ENCODE data around the gene NFIX.

The NFIX gene

DNA sequence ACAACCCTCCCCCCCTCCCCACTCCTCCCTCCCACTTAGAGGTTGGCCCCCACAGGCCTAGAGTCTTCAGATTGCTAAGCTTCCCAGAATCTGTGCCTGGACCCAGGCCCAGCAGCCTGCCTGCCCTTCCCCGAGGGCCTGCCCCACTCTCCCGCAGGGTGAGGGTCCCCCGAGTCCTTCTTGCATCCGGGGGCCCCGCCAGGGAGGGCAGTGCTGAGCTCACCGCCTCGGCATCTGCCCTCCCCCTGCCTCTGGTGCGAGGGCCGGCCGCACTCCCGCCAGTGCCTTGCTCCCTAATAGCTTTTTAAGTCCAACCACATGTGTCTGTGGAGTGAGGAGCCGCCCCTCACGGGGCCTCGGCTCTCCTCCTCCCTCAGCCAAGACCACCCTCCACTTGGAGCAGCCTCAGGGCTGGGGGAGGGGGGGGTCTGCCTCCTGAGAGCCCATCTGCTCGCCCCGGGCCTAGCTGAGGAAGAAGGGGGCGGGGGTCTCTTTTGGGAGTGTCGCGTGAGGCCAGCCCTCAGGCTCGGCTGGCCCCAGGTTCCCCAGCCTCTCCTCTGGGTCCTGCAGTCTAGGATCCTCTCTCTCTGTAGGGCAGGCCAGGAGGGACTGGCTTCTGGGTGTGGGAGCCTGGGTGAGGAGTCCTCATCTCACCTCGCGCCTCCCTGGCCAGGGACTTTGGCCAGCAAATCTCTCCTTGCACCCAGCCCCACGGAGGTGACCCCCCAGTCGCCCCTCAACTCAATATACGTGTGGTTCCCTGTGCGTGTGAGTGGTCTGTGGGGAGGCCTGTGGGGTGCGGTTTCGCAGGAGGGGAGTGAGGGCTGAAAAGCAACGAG is 60.2 kb downstream of the NFIX start:
- ATAC-seq (no peak), DNase-seq (no peak)
- Mint-ChIP-seq H3K27ac (peak overlapping the region in 1 of 2 donors; percentile 19), H3K4me3 (no peak overlapping the region), H3K4me1 (peaks cover 14% of the 10 kb centered on the region), H3K27me3 (peaks cover 33% of the 10 kb centered on the region), H3K9me3 (no peaks in the 10 kb centered on the region)

DNA sequence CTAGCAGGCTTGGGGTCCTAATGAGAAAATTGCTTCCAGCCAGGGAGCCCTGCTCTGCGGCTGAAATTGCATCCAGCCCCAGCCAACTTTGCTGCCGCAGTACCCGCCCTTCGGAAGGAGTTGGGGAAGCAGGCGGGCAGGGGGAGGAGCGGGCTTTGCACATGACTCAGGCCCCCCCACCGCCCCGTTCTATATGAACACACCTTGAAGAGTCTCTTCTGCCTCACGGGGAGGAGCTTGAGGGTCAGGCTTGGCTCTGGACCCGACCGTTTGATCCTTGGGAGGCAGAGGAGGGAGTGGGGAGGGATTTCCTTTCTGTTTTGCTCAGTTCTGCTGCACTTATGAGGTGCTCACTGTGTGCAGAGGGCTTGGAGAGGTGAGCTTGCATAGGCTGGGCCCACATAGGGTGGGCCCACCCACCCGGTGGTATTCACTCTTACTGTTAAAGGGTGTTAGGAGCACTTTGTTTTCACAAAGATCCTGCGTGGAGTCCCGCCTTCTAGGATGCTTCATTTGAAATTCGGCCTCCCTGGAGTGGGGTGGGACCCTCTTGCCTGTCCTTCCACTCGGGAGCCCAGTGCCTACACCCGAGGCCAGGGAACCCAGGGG is 60.9 kb downstream of the NFIX start:
- Mint-ChIP-seq H3K27ac (no peak overlapping the region), H3K4me1 (peaks cover 18% of the 10 kb centered on the region), H3K4me3 (no peak overlapping the region), H3K9me3 (no peaks in the 10 kb centered on the region), H3K27me3 (peaks cover 33% of the 10 kb centered on the region)
- DNase-seq (no peak), ATAC-seq (no peak)

DNA sequence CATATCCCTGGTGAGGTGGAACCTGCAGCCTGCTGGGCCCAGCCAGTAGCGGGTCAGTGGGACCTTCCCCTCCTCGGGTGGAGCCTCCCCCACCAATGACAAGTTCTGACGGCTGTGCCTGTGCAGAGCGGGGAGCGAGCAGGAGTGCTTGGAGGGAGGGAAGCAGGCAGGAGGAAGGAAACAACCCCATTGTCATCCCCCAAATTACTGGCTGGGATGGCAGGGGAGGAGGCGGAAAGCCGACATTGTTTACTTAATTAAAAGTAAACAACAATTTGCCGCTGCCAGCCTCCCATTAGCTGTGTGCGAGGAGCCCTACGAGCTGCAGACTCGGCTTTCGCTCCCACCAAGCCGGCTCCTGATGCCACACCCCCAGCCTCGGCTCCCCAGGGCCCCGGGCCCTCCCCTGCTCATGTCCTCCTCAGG is 61.9 kb downstream of the NFIX start:
- no peaks in the 10 kb centered on the region for H3K9me3 Mint-ChIP-seq
- peaks cover 29% of the 10 kb centered on the region for H3K27me3 Mint-ChIP-seq
- no peak overlapping the region for H3K4me3 Mint-ChIP-seq
- H3K4me1 Mint-ChIP-seq: peaks cover 12% of the 10 kb centered on the region
- ATAC-seq (no peak), DNase-seq (no peak)
- no peak overlapping the region for H3K27ac Mint-ChIP-seq

DNA sequence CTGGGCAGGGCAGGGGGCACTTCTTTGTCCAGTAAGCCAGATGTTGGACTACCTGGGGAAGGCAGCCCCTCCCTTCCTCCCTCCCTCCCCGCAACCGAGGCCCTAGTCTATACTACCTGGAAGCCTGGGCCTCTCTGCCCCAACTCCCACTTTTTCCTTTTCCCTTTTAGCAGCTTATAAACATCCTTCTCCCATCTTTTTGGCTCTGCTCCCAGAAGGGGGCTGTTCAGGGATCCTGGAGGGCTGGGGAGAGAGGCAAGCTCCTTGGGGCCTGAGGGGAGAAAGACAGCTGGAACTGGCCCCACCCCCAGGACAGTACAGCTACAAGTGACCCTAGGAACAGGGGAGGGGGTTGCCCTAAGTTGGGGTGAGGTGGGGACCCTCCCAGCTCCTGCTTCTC is 62.5 kb downstream of the NFIX start:
- Mint-ChIP-seq H3K27ac (no peak overlapping the region), H3K27me3 (peaks cover 34% of the 10 kb centered on the region), H3K4me1 (peaks cover 11% of the 10 kb centered on the region), H3K4me3 (no peak overlapping the region), H3K9me3 (no peaks in the 10 kb centered on the region)
- ATAC-seq (no peak), DNase-seq (no peak)

DNA sequence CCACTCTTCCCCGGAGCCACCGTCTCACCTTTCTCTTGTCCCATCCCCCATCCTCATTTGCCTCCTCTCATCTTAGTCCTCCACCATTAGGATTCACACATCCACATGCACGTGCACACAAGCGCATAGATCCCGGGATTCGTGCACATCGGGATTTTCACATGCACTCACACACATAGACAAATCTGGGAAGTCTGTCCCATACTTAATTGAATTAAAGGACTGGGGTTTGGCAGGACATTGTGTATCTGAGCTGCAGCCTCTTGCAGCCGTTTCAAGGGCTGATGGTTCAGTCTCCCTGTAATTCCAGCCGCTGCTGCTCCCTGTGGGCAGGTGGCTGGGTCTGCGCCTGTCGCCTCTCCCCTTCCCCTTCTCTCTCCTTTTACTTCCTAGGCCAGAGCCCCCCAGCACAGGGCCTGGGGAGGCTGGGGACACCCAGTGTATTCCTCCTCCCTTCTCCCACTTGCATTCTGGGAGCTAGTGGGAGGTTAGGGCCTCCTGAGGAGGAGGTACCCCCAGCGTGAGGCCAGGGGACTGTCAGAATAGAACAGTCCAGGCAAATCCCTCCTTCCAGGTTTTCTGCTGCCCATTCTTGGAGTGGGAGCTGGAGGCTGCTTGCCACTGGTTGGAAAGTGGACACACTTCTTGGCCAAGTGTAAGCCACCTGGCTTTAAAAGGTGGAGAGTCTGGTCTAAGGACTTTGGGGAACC is 63.8 kb downstream of the NFIX start:
- no peaks in the 10 kb centered on the region for H3K9me3 Mint-ChIP-seq
- peaks cover 11% of the 10 kb centered on the region for H3K4me1 Mint-ChIP-seq
- peaks cover 45% of the 10 kb centered on the region for H3K27me3 Mint-ChIP-seq
- H3K27ac Mint-ChIP-seq: no peak overlapping the region
- H3K4me3 Mint-ChIP-seq: no peak overlapping the region
- ATAC-seq: no peak
- no peak for DNase-seq

DNA sequence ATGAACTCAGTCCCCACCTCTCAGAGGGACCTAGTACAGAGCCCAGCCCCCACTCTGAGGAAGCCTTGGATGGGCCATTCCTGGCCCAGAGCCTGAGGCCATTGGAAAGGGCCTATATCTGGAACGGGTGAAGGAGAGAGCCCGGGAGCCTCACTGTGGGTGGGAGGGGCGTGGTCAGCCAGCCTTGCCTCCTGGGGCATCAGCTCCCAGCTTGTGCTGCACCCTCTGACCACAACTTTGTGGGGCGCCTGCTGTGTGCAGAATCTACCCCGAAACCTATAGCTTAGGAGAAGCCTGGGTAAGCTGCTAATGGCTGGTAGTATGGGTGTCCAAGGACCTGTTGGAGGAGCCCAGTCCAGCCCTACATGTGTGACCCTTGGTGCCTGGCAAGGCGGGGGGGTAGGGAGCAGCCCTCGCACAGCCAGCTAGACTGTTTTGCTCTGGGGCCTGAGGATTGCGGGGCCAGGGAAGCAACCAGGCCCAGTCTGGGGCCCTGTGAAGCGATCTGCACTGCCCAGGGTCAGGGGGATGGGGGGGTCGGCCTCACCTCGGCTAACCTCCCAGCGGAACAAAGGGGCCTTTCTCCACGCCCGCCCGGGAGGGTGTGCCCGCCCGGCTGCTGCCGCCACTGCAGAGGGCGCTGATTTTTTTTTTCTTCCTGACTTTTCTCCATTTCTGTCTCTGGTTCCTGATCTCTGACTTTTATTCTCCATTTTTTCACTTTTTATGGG is 65.1 kb downstream of the NFIX start:
- Mint-ChIP-seq H3K27ac (no peak overlapping the region), H3K9me3 (no peaks in the 10 kb centered on the region), H3K4me3 (peak overlapping the region; percentile 84), H3K27me3 (peaks cover 45% of the 10 kb centered on the region), H3K4me1 (peaks cover 11% of the 10 kb centered on the region)
- ATAC-seq: no peak
- DNase-seq: no peak

DNA sequence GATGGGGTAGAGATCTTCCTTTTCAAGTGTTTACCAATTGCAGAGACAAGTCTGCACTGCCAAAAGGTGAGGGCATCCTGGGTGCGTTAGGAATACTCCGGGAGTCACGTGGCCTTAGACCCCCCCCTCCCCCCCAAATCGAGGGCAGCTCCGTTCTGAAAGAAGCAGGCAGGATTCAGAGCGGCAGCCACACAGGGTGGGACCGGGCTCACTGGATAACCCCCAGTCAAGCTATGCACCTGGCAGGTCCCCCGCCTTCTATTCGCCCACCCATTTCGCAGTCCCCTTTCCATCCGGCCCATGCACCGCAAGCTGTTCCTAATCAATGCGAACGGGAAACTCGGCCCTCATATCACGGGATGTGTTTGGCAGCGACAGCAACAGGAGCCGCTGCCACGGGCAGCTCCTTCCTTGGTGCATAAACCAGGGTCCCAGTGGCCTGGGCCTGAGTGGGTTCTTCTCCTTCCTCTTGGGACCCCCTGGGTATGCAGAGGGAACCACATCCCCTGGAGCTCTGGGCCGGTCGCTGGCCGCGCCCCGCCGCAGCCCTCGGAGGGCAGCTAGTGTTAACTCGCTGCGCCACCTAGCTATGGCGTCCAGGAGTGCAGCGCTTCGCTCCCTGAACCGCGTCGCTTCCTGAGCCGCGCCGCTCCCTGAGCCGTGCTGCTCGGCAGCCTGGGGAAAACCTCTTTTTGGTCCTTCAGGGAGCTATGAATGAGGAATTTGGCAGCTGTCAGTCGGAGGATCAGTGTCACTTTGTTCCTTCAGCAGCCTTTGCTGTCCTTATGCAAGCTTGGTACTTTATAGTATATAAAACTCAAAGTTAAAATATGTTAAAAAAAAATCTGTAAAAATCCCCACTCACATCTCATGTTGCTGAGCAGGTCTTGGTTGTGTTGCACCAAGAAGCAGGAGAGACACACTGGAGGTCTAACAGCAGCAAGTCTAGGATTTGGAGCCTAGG is 66.0 kb downstream of the NFIX start:
- H3K27me3 Mint-ChIP-seq: peaks cover 45% of the 10 kb centered on the region
- DNase-seq (peak; percentile 72 to 76), ATAC-seq (peak; percentile 97)
- peak overlapping the region; percentile 43 to 69 for H3K27ac Mint-ChIP-seq
- H3K4me1 Mint-ChIP-seq: peaks cover 11% of the 10 kb centered on the region
- no peaks in the 10 kb centered on the region for H3K9me3 Mint-ChIP-seq
- peak overlapping the region; percentile 84 for H3K4me3 Mint-ChIP-seq

DNA sequence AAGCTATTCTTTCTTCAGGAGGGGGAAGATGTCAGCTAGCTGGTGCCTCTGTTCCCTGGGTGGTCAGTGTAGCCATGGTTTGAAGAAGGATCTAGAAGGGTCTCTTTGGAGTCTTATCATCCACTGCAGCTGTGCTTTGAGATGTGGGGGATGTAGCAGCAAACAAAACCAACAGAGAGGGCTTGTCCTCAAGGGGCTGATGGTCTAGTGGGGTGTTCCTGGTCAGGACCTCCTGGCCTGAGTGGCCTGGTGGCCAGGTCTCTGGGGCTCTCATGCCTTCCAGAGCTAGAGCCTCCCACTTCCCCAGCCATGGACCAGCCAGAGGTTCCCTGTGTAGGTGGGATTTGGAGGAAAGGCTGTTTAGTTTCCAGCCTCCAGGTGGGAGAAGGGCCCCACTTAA is 67.0 kb downstream of the NFIX start:
- Mint-ChIP-seq H3K27me3 (peaks cover 45% of the 10 kb centered on the region), H3K9me3 (no peaks in the 10 kb centered on the region), H3K4me3 (no peak overlapping the region), H3K4me1 (peaks cover 11% of the 10 kb centered on the region), H3K27ac (no peak overlapping the region)
- ATAC-seq (no peak), DNase-seq (no peak)

DNA sequence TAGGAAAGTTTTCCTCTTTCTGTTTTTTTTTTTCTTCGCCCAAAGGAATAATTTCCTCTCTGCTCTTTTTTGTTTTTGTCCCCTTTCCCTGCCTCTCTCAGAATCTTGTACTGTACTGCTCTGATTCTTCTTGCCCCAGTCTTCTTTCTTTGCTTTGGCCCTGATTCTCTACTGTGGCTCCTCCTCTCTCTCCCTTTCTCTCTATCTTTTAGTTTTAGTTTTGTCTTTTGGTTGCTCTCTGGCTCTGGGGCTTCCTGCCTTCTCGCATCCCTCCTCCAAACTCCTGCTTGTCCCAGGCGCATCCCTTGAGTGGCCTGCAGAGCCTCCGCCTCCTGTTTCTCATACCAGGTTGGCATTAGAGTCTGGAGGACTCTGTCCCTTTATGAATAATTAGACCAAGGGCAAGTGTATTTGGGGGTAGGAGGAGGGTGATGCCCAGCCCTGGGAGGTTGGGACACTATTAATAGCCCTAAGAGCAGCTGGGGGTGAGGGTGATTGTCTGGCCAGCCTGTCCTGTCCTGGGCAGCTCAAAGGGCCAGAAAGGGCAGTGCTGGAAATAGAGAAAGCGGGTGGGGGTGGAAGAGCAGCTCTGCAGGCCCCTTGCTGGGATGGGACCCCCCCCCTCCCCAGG is 68.3 kb downstream of the NFIX start:
- Mint-ChIP-seq H3K27ac (no peak overlapping the region), H3K4me1 (peaks cover 11% of the 10 kb centered on the region), H3K4me3 (no peak overlapping the region), H3K27me3 (peaks cover 45% of the 10 kb centered on the region), H3K9me3 (no peaks in the 10 kb centered on the region)
- no peak for DNase-seq
- no peak for ATAC-seq

DNA sequence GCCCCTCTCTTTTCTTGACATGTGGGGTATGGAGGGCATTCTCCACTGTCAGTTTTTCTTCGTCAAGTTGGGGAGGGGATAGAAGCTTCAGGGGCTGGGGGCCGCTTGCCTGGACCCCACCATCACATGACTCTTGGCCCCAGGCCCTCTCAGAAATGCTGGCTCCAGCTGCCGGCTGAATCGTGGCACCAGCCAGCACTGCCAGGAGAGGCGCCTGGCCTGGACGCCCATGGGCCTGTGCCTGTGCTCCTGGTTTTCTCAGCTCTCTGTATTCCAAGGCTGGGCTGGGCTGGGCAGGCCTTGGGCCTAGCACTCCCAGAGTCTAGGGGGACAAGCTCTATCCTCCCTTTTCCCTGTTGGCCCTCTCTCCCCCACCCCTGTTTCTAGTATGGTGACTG is 68.8 kb downstream of the NFIX start:
- no peak for ATAC-seq
- no peak overlapping the region for H3K4me3 Mint-ChIP-seq
- H3K4me1 Mint-ChIP-seq: peaks cover 11% of the 10 kb centered on the region
- H3K27ac Mint-ChIP-seq: no peak overlapping the region
- H3K27me3 Mint-ChIP-seq: peaks cover 45% of the 10 kb centered on the region
- DNase-seq: no peak
- H3K9me3 Mint-ChIP-seq: no peaks in the 10 kb centered on the region

DNA sequence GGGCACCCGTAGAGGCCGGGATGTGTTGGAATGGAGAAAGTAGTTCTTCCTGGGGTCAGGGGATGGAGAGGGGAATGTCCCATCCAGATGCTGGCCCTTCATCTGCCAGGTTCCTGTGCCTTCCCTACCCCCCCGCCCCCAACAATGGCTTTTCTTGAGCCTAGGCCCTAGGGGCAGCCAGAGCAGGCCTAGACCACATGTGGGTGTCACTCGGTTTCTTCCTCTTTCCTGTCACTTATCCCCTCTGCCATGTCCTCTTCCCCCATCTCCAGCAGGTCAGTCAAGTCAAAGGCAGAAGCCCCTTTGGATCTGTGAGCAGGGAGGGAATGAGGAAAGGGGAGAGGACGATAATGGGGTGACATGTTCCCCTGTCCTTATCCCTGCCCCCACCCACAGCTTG is 71.0 kb downstream of the NFIX start:
- H3K27ac Mint-ChIP-seq: no peak overlapping the region
- peaks cover 23% of the 10 kb centered on the region for H3K27me3 Mint-ChIP-seq
- ATAC-seq (no peak), DNase-seq (no peak)
- H3K9me3 Mint-ChIP-seq: no peaks in the 10 kb centered on the region
- H3K4me1 Mint-ChIP-seq: peaks cover 3% of the 10 kb centered on the region
- H3K4me3 Mint-ChIP-seq: no peak overlapping the region

DNA sequence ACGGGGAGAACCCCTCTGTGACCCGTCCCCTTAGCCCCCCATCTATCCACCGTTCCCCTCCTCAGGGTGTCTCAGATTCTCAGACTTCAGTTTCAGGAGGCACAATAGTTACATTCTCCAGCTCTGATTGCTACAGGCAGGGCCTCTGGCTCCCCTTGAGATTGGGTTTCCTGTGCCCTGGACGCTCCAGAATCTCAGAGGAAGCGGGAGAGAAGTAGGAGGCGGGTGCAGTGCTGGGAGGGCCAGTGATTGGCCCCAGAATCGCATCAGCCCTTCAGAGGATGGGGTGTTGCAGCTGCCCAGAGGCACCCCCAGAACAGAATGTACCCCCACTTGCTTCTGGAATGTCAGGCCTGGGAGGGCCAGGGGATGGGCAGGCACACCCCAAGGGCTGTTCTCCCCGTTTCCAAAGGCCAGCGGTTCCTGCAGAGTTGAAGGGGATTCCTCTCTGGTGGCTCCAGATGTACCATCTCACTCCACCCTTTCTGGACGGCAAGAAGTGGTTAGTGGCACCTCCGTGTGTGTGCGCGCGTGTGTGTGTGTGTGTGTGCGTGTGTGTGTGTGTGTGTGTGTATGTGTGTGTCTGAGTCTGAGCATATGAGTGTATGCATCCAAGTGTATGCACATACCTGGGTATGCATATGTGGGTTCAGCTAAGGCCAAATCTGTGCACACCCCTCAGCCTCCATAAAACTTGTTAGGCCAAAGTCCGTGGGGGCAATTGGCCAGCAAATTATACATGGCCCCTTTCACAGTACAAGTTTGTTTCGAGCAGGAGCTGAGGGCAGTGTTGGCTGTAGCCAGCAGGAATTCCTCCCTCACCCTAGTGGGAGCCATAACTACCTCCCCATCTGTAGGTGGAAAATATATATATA is 71.9 kb downstream of the NFIX start:
- H3K27me3 Mint-ChIP-seq: peaks cover 17% of the 10 kb centered on the region

DNA sequence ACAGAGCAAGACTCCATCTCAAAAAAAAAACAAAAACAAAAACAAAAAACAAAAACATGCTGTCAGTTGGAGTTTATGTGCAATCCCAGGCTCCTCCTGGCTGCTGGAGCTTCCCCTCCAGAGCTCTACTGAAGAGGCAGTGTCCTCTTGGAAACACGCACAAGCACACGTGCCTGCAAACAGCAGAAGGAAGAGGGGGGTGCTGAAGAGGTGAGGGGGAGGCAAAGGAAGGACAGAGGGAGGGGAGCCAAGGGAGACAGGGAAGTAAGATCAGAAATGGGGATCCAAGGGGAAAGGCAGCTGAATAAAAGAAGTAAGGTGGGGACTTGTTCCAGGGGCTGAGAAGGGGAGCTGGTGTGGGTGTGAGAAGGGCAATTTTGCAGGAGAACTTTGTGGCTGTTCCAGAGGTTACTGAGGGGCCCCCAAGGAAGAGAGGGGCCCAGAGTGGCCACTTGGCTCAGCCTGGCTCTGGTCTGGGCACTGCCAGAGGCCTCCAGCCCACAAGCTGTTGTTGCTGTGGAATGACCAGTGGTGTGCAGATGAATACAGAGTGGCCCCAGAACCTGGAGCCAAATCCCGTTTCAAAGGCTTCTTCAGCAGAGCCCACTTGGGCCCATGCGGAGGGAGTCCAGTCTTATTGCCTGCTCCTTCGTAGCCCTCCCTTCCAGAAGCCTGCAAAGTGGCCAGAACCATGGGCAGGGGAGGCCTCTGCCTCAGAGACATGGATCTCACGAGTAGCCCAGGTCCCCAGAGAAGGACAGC is 73.0 kb downstream of the NFIX start:
- ATAC-seq (no peak), DNase-seq (no peak)
- Mint-ChIP-seq H3K27me3 (peaks cover 6% of the 10 kb centered on the region), H3K27ac (peak overlapping the region in 1 of 2 donors; percentile 17), H3K4me1 (no peaks in the 10 kb centered on the region), H3K9me3 (no peaks in the 10 kb centered on the region), H3K4me3 (no peak overlapping the region)

More for the DNA sequence above, 71.9 kb downstream of the NFIX start:
- Mint-ChIP-seq H3K9me3 (no peaks in the 10 kb centered on the region), H3K4me1 (no peaks in the 10 kb centered on the region), H3K4me3 (no peak overlapping the region), H3K27ac (no peak overlapping the region)
- no peak for DNase-seq
- ATAC-seq: no peak
